Hepatocyte (in vitro differentiated cells): ENCODE measurements around the gene ZNF644. TPM values are rescaled to one million over a fixed set of nuclear protein-coding genes. Genes with fewer than 3 reads are reported as not detected.
A peak's percentile ranks its signal among the peaks of the same experiment; 100 is the strongest.

Experiments
- DNase-seq: peaks from one replicate; pipeline ENCODE4 v3.0.0-alpha.2; 2016; ENCODE audit warnings: low spot score
- H2AFZ ChIP-seq: fragments of 200-600 bp; sonication (generic); 2 replicates; pipeline ENCODE4 v1.6.0; 2016; ENCODE audit warnings: antibody characterized with exemption, mild to moderate bottlenecking
- H3K27ac ChIP-seq: fragments of 200-600 bp; sonication (generic); 2 replicates; pipeline ENCODE4 v1.5.1; 2016; ENCODE audit warnings: mild to moderate bottlenecking
- H3K27me3 ChIP-seq: fragments of 200-600 bp; sonication (generic); 2 replicates; pipeline ENCODE4 v1.6.1; 2016
- H3K36me3 ChIP-seq: fragments of 200-600 bp; sonication (generic); replicated peaks from 2 replicates; pipeline ENCODE4 v1.5.1; 2016; ENCODE audit warnings: low read depth; ENCODE audit not compliant: insufficient read depth
- H3K4me1 ChIP-seq: fragments of 200-600 bp; sonication (generic); 2 replicates; pipeline ENCODE4 v1.5.1; 2016; ENCODE audit warnings: mild to moderate bottlenecking, moderate library complexity; ENCODE audit not compliant: insufficient read depth
- H3K4me2 ChIP-seq: fragments of 200-600 bp; sonication (generic); 2 replicates; pipeline ENCODE4 v1.6.0; 2016
- H3K4me3 ChIP-seq: fragments of 200-600 bp; sonication (generic); 2 replicates; pipeline ENCODE4 v1.5.1; 2016; ENCODE audit warnings: mild to moderate bottlenecking
- H3K79me2 ChIP-seq: fragments of 200-600 bp; sonication (generic); 2 replicates; pipeline ENCODE4 v1.6.0; 2017; ENCODE audit warnings: mild to moderate bottlenecking
- H3K9me2 ChIP-seq: fragments of 200-600 bp; sonication (generic); replicated peaks from 2 replicates; pipeline ENCODE4 v1.6.0; 2017; ENCODE audit warnings: mild to moderate bottlenecking; ENCODE audit not compliant: insufficient read depth
- H3K9me3 ChIP-seq: fragments of 200-600 bp; sonication (generic); 2 replicates; pipeline ENCODE4 v1.5.1; 2016; ENCODE audit warnings: low read depth, mild to moderate bottlenecking
- H4K20me1 ChIP-seq: fragments of 200-600 bp; sonication (generic); 2 replicates; pipeline ENCODE4 v1.6.0; 2016; ENCODE audit warnings: mild to moderate bottlenecking; ENCODE audit not compliant: insufficient read depth, poor library complexity, severe bottlenecking
- CTCF ChIP-seq: fragments of 200-600 bp; sonication (generic); IDR thresholded peaks from 2 replicates; pipeline ENCODE4 v1.5.1; 2016; ENCODE audit warnings: antibody characterized with exemption, mild to moderate bottlenecking; ENCODE audit not compliant: poor library complexity
- EZH2 ChIP-seq: fragments of 200-600 bp; sonication (generic); IDR thresholded peaks from 2 replicates; pipeline ENCODE4 v1.6.1; 2016; ENCODE audit warnings: antibody characterized with exemption, mild to moderate bottlenecking, borderline replicate concordance
- EZH2phosphoT487 ChIP-seq: fragments of 200-600 bp; sonication (generic); IDR thresholded peaks from one replicate; pipeline ENCODE4 v1.6.1; 2018; ENCODE audit warnings: antibody characterized with exemption, mild to moderate bottlenecking, low read depth, moderate library complexity; ENCODE audit not compliant: unreplicated experiment, severe bottlenecking
- WGBS: methylation state at CpG from one replicate; pipeline ENCODE4 v1.1.6; 2016; ENCODE audit warnings: low lambda C conversion rate; ENCODE audit errors: missing lambda C conversion rate; 5-methylcytosine and 5-hydroxymethylcytosine counted together
- polyA plus RNA-seq: library from polyadenylated mRNA; unstranded; fragments of >200 nt; fragmentation: Nextera tagmentation; extraction: Ambion mirVana; gene quantifications from 2 replicates; pipeline ENCODE4 v1.2.1, GENCODE V29; 2016
- total RNA-seq: library from RNA; depleted of rRNA; stranded (reverse); fragments of >200 nt; gene quantifications from 2 replicates; pipeline ENCODE4 v1.2.3, GENCODE V29; 2014

The ZNF644 gene
- total and polyA plus RNA-seq, 2 experiments from 2014 or later = 39.8 to 78.7 TPM

GRCh38 chr1:90969241-90969640, 52.6 kb downstream of the ZNF644 start:
- Histone ChIP-seq H4K20me1 (peaks cover 18% of the 10 kb centered on the region), H3K36me3 (no peaks in the 10 kb centered on the region), H3K9me3 (no peaks in the 10 kb centered on the region), H3K27me3 (no peaks in the 10 kb centered on the region), H3K79me2 (peaks cover 85% of the 10 kb centered on the region), H3K9me2 (no peaks in the 10 kb centered on the region), H3K4me2 (no peak overlapping the region), H3K4me1 (no peaks in the 10 kb centered on the region), H2AFZ (no peak overlapping the region), H3K4me3 (no peak overlapping the region), H3K27ac (no peak overlapping the region)
- DNase-seq = no peak
- TF ChIP-seq EZH2 (no peak), CTCF (no peak), EZH2phosphoT487 (no peak)
- WGBS = 96% methylated on average over 3 of the region's 3 CpGs

GRCh38 chr1:90964444-90965035, 57.3 kb downstream of the ZNF644 start:
- no peaks in the 10 kb centered on the region for H3K9me2 ChIP-seq
- TF ChIP-seq EZH2 = no peak
- peak; percentile 56 for TF ChIP-seq CTCF
- no peak overlapping the region for H3K27ac ChIP-seq
- WGBS = 75% methylated on average over 1 of the region's 1 CpG
- no peaks in the 10 kb centered on the region for H3K4me1 ChIP-seq
- no peak overlapping the region for H3K4me3 ChIP-seq
- no peaks in the 10 kb centered on the region for H3K36me3 ChIP-seq
- H4K20me1 ChIP-seq = peaks cover 46% of the 10 kb centered on the region
- peaks cover 84% of the 10 kb centered on the region for H3K79me2 ChIP-seq
- H3K27me3 ChIP-seq = no peaks in the 10 kb centered on the region
- no peaks in the 10 kb centered on the region for H3K9me3 ChIP-seq
- no peak overlapping the region for H3K4me2 ChIP-seq
- peak; percentile 13 for DNase-seq
- no peak overlapping the region for H2AFZ ChIP-seq

GRCh38 chr1:90963651-90964050, 58.2 kb downstream of the ZNF644 start:
- WGBS = 70% methylated on average over 1 of the region's 1 CpG
- Histone ChIP-seq H3K4me2 (no peak overlapping the region), H3K4me3 (no peak overlapping the region), H3K36me3 (no peaks in the 10 kb centered on the region), H3K27ac (no peak overlapping the region), H3K79me2 (peaks cover 84% of the 10 kb centered on the region), H4K20me1 (peaks cover 37% of the 10 kb centered on the region), H2AFZ (no peak overlapping the region), H3K4me1 (no peaks in the 10 kb centered on the region), H3K9me3 (no peaks in the 10 kb centered on the region), H3K9me2 (no peaks in the 10 kb centered on the region), H3K27me3 (no peaks in the 10 kb centered on the region)
- TF ChIP-seq EZH2phosphoT487 = no peak
- TF ChIP-seq CTCF = no peak
- no peak for TF ChIP-seq EZH2
- DNase-seq = no peak

- no peaks in the 10 kb centered on the region for H3K36me3 ChIP-seq
- no peaks in the 10 kb centered on the region for H3K4me1 ChIP-seq
- H3K4me3 ChIP-seq = no peak overlapping the region
- H3K27ac ChIP-seq = no peak overlapping the region
- H3K79me2 ChIP-seq = peaks cover 84% of the 10 kb centered on the region
- no peaks in the 10 kb centered on the region for H3K9me2 ChIP-seq
- no peak overlapping the region for H3K4me2 ChIP-seq
- 92% methylated on average over 2 of the region's 2 CpGs for WGBS
- no peak overlapping the region for H2AFZ ChIP-seq
- no peaks in the 10 kb centered on the region for H3K9me3 ChIP-seq
- no peak for DNase-seq
- TF ChIP-seq EZH2 (no peak), CTCF (no peak), EZH2phosphoT487 (no peak)
- no peaks in the 10 kb centered on the region for H3K27me3 ChIP-seq
- peaks cover 34% of the 10 kb centered on the region for H4K20me1 ChIP-seq
These were observed 58.6 kb downstream of the ZNF644 start for GRCh38 chr1:90963236-90963635.
